PFSK-1 (cell line): Measurements from ENCODE around the gene ORAI1.

ENCODE experiments used
- FOXP2 ChIP-seq: optimal IDR thresholded peaks from 2 replicates; pipeline ENCODE3; 2011; ENCODE audit warnings: borderline replicate concordance, control low read depth, inconsistent platforms; ENCODE audit not compliant: insufficient read depth; ENCODE audit errors: extremely low read length, extremely low read depth
- POLR2AphosphoS5 ChIP-seq: IDR thresholded peaks from 2 replicates; pipeline ENCODE4 v1.6.1; 2012; ENCODE audit warnings: low read depth, mild to moderate bottlenecking, control low read depth, low read length, moderate library complexity
- REST ChIP-seq, 2 experiments: IDR thresholded peaks; 2 replicates each; pipeline versions ENCODE4 v1.6.1 to v1.8.0; 2011 to 2012; ENCODE audit warnings: low read depth in 2 of 2, low read length in 2 of 2, control low read depth in 1 of 2, inconsistent platforms in 1 of 2, mild to moderate bottlenecking in 1 of 2, moderate library complexity in 1 of 2; ENCODE audit not compliant: insufficient read depth in 1 of 2
- SIN3A ChIP-seq: IDR thresholded peaks from 2 replicates; pipeline ENCODE4 v1.6.1; 2012; ENCODE audit warnings: mild to moderate bottlenecking, low read length, moderate library complexity, borderline replicate concordance; ENCODE audit not compliant: insufficient read depth
- TAF1 ChIP-seq: IDR thresholded peaks from 2 replicates; pipeline ENCODE4 v1.6.1; 2012; ENCODE audit warnings: low read length, control low read depth, borderline replicate concordance; ENCODE audit not compliant: insufficient read depth

The ORAI1 gene

GRCh38 chr12:121618659-121619233, 7.6 kb upstream of the ORAI1 start:
- no peak for TF ChIP-seq FOXP2
- TF ChIP-seq TAF1, result no peak
- TF ChIP-seq POLR2AphosphoS5, result no peak
- TF ChIP-seq REST (IDR thresholded peaks at IDR 0.05; ENCODE audit: insufficient read depth in 1 of 2, low read depth in 2 of 2, low read length in 2 of 2), result no peak
- TF ChIP-seq SIN3A, result no peak

GRCh38 chr12:121620333-121620891, 5.9 kb upstream of the ORAI1 start:
- no peak for TF ChIP-seq FOXP2
- TF ChIP-seq SIN3A, result no peak
- no peak for TF ChIP-seq REST (IDR thresholded peaks at IDR 0.05; ENCODE audit: insufficient read depth in 1 of 2, low read depth in 2 of 2, low read length in 2 of 2)

GRCh38 chr12:121626853-121627640, 717 bp downstream of the ORAI1 start:
- peak; percentile 50; the same call in 1 of the 2 replicates for TF ChIP-seq TAF1
- no peak for TF ChIP-seq REST (IDR thresholded peaks at IDR 0.05; ENCODE audit: insufficient read depth in 1 of 2, low read depth in 2 of 2, low read length in 2 of 2)
- TF ChIP-seq SIN3A, result 0 out of 2 replicates have a peak, but pooled peaks have one; percentile 21
- peak; percentile 28; the same call in 1 of the 2 replicates for TF ChIP-seq POLR2AphosphoS5

- TF ChIP-seq FOXP2, result no peak
Observed at GRCh38 chr12:121628037-121628436, 1.7 kb downstream of the ORAI1 start.

- TF ChIP-seq POLR2AphosphoS5, result no peak
- TF ChIP-seq TAF1, result no peak
- no peak for TF ChIP-seq FOXP2
- no peak for TF ChIP-seq REST (IDR thresholded peaks at IDR 0.05; ENCODE audit: insufficient read depth in 1 of 2, low read depth in 2 of 2, low read length in 2 of 2)
- no peak for TF ChIP-seq SIN3A
Observed at GRCh38 chr12:121628536-121628935, 2.2 kb downstream of the ORAI1 start.
